Left lung (tissue), 10 donors: ENCODE results near the gene TMEM131. TPM values are rescaled to one million over a fixed set of nuclear protein-coding genes. Genes with fewer than 3 reads are reported as not detected.
"Not testable (repeated sequence)": the region's sequence is repeated elsewhere in the genome, so short reads cannot be mapped to it uniquely, and the experiment has no call there.

Experiments used
- ATAC-seq: fragments of 200-7000 bp; cut with Tn5 transposase; one replicate; pipeline ENCODE4 v1.9.1; 2020; ENCODE audit warnings: moderate library complexity
- DNase-seq, 4 donors: peaks; one replicate each; pipeline ENCODE4 v3.0.0-alpha.2; 2013 to 2020
- H3K27ac ChIP-seq, 2 donors: fragments of 200-600 bp; sonication (generic) in 1 of 2; one replicate each; pipeline versions ENCODE4 v1.5.0 to v1.8.0; 2020 to 2021
- H3K27me3 ChIP-seq, 2 donors: fragments of 200-600 bp; sonication (generic) in 1 of 2; one replicate each; pipeline versions ENCODE4 v1.5.0 to v1.8.0; 2020 to 2021
- H3K36me3 ChIP-seq, 2 donors: fragments of 200-600 bp; sonication (generic) in 1 of 2; one replicate each; pipeline versions ENCODE4 v1.5.0 to v1.8.0; 2020 to 2021
- H3K4me1 ChIP-seq, 2 donors: fragments of 200-600 bp; one replicate each; pipeline ENCODE4 v1.8.0; 2021
- H3K4me3 ChIP-seq, 2 donors: fragments of 200-600 bp; sonication (generic) in 1 of 2; one replicate each; pipeline versions ENCODE4 v1.5.0 to v1.8.0; 2020 to 2021; ENCODE audit warnings: mild to moderate bottlenecking in 1 of 2
- H3K9me3 ChIP-seq, 2 donors: fragments of 200-600 bp; sonication (generic) in 1 of 2; one replicate each; pipeline versions ENCODE4 v1.5.0 to v1.8.0; 2020 to 2021
- intact Hi-C, 2 donors: fragments of 100-400 bp; cut with DNase I; formaldehyde crosslinking; loops; one replicate each; pipeline versions ENCODE4 v1.11.2 to v1.14.2; 2022
- polyA plus RNA-seq, 6 donors: library from polyadenylated mRNA; unstranded; fragments of 120-200 nt; gene quantifications; one replicate each; pipeline ENCODE4 v1.2.1, GENCODE V29; 2013; ENCODE audit not compliant: insufficient read length in 6 of 6
- total RNA-seq, 2 donors: library from RNA; stranded (reverse); fragmentation: NEBNext Ultra II Directional; extraction: Animal tissue kit (Norgen Biotek cat#: 25700); gene quantifications; one replicate each; pipeline ENCODE4 v1.2.1, GENCODE V29; 2021
- TF ChIP-seq, protein P1 (sequence below), 2 donors: fragments of 200-600 bp; sonication (generic) in 1 of 2; IDR thresholded peaks; one replicate each; pipeline versions ENCODE4 v1.5.0 to v1.8.0; 2021; ENCODE audit warnings: antibody characterized with exemption in 2 of 2
- donor health status: DM: no; HTN: yes; CAD: no.
- donor health status: DM: no; HTN: no; CAD: no.

The TMEM131 gene
- total and polyA plus RNA-seq, 8 donors: 43.9 to 52.0 (median 47.8) TPM

DNA sequence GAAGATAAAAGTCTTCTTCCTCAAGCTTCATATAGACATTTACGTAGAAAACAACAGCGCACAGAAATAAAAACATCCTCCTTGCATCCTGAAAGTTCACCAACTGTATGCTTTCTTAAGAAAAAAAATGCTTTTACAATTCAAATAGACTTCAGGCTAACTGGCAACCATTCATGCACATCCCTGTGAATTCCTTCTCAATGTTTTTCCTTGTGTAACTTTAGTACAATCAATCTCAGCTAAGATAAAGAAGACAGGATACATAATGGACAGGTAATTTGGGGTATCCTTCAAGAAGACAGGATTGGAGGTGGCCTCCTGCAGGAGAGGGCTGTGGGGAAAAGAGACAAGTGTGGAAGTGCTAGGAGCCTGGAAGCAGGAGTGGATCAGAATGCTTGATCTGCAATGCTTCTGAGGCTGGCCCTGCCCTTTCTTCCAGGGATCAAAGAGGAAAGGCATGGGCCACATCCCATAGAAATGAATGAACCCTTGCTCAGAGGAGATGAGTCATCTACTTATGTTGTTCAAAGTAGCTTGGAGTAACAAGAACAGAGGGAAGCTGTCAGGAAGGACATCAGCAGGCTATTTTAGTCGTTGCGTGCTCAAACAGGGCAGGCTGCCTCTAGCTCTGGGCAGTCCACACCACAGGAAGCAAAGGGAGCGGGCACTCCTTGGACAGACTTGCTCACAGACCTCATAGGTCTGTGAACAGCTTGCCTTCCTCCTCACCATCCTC lies 126.6 kb downstream of the TMEM131 start:
- TF ChIP-seq, protein P1, sequence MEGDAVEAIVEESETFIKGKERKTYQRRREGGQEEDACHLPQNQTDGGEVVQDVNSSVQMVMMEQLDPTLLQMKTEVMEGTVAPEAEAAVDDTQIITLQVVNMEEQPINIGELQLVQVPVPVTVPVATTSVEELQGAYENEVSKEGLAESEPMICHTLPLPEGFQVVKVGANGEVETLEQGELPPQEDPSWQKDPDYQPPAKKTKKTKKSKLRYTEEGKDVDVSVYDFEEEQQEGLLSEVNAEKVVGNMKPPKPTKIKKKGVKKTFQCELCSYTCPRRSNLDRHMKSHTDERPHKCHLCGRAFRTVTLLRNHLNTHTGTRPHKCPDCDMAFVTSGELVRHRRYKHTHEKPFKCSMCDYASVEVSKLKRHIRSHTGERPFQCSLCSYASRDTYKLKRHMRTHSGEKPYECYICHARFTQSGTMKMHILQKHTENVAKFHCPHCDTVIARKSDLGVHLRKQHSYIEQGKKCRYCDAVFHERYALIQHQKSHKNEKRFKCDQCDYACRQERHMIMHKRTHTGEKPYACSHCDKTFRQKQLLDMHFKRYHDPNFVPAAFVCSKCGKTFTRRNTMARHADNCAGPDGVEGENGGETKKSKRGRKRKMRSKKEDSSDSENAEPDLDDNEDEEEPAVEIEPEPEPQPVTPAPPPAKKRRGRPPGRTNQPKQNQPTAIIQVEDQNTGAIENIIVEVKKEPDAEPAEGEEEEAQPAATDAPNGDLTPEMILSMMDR (IDR thresholded peaks at IDR 0.05): no peak
- no peaks in the 10 kb centered on the region for H3K36me3 ChIP-seq
- no peaks in the 10 kb centered on the region for H3K9me3 ChIP-seq
- no peaks in the 10 kb centered on the region for H3K27me3 ChIP-seq
- H3K27ac ChIP-seq: peak overlapping the region in 1 of 2 donors; percentile 76
- H3K4me3 ChIP-seq: no peak overlapping the region
- peaks cover 15 to 35% of the 10 kb centered on the region in 2 donors for H3K4me1 ChIP-seq
- intact Hi-C loops: no loop called here
- DNase-seq (peak in 1 of 4 donors; percentile 57), ATAC-seq (peak; percentile 90)

DNA sequence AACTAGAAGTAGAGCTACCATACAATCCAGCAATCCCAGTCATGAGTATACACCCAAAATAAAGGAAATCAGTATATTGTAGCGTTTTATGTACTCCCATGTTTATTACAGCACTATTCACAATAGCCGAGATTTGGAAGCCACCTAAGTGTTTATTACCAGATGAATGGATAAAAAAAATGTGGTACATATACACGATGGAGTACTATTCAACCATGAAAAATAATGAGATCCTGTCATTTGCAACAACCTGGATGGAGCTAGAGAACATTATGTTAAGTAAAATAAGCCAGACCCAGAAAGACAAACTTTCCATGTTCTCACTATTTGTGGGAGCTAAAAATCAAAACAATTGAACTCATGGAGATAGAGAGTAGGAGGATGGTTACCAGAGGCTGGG lies 131.9 kb downstream of the TMEM131 start:
- intact Hi-C loops: no loop called here
- Histone ChIP-seq H3K36me3 (peaks cover 0 to 8% of the 10 kb centered on the region in 2 donors), H3K4me3 (no peak overlapping the region), H3K9me3 (no peaks in the 10 kb centered on the region), H3K27me3 (no peaks in the 10 kb centered on the region), H3K4me1 (peaks cover 0 to 7% of the 10 kb centered on the region in 2 donors), H3K27ac (no peak overlapping the region)
- TF ChIP-seq, protein P1 (IDR thresholded peaks at IDR 0.05): no peak
- DNase-seq (no peak), ATAC-seq (no peak)

DNA sequence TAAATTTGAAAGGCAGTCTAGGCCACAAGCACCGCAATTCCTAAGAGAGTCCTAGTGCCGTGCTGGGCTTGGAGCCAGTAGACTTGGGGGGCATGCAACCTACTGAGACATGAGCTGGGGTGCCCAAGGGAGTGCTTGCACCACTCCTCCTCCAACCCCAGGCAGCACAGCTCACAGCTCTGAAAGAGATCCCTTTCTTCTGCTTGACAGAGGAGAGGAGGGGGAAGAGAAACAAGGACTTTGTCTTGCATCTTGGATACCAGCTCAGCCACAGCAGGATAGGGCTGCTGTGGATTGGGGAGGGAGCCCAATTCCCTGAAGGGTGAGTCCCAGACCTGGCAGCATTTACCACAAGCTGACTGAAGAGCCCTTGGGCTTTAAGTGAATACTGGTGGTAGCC lies 134.6 kb downstream of the TMEM131 start:
- DNase-seq (no peak), ATAC-seq (no peak)
- Histone ChIP-seq H3K27ac (no peak overlapping the region), H3K36me3 (peaks cover 0 to 15% of the 10 kb centered on the region in 2 donors), H3K4me3 (no peak overlapping the region), H3K27me3 (no peaks in the 10 kb centered on the region), H3K9me3 (no peaks in the 10 kb centered on the region), H3K4me1 (no peaks in the 10 kb centered on the region)
- TF ChIP-seq, protein P1 (IDR thresholded peaks at IDR 0.05): no peak
- intact Hi-C loops: no loop called here

DNA sequence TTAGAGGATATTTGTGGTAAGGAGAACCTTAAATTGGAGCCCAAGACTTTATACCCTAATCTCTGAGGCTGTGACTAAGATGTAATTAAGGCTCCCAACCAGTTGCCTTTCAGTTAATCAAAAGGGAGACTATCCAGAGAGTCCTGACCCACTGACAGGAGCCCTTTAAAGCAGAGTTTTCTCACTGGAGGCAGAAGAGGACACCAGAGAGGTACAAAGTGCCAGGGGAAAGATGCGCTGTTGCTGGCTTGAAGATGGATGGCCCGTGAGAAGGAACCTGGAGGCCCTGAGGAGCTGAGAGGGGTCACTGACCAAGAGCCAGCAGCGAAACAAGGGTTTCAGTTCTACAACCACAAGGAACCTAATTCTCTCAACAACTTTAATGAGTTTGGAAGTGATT lies 137.3 kb downstream of the TMEM131 start:
- no peak for ATAC-seq
- no peaks in the 10 kb centered on the region for H3K9me3 ChIP-seq
- H3K4me3 ChIP-seq: no peak overlapping the region
- H3K27ac ChIP-seq: no peak overlapping the region
- intact Hi-C loops: no loop called here
- no peaks in the 10 kb centered on the region for H3K4me1 ChIP-seq
- peaks cover 0 to 15% of the 10 kb centered on the region in 2 donors for H3K36me3 ChIP-seq
- TF ChIP-seq, protein P1 (IDR thresholded peaks at IDR 0.05): no peak
- no peak for DNase-seq
- H3K27me3 ChIP-seq: no peaks in the 10 kb centered on the region

DNA sequence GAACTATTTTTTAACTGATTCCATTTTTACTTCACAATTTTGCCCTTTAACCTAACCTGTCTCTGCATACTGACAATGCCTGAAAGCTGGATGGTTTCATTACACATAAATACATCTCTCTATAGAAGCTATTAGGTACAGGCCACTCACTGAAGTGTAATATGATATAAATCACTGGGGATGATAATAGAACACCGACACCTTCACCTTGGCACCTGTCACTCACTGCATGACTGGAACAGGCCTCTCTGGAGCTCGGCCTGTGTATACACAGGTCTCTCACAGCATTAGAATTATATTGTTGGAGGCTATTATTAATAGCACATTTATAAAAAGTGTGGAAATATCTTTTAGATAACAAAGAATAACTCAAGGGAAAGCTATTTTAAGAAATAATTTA lies 138.2 kb downstream of the TMEM131 start:
- intact Hi-C loops: no loop called here
- H3K9me3 ChIP-seq: no peaks in the 10 kb centered on the region
- no peaks in the 10 kb centered on the region for H3K27me3 ChIP-seq
- peaks cover 0 to 15% of the 10 kb centered on the region in 2 donors for H3K36me3 ChIP-seq
- TF ChIP-seq, protein P1 (IDR thresholded peaks at IDR 0.05): no peak
- no peaks in the 10 kb centered on the region for H3K4me1 ChIP-seq
- DNase-seq (no peak), ATAC-seq (no peak)
- no peak overlapping the region for H3K4me3 ChIP-seq
- no peak overlapping the region for H3K27ac ChIP-seq

DNA sequence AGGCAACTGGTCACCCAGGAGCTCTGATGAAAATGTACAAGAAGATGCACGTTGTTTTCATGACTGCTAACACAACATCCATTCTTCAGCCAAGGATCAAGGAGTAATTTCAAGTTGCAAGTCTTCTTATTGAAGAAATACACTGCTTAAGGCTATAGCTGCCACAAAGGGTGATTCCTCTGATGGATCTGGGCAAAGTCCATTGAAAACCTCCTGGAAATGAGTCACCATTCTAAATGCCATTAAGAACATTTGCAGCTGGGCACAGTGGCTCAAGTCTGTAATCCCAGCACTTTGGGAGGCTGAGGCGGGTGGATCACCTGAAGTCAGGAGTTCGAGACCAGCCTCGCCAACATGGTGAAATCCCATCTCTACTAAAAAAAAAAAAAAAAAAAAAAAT lies 142.7 kb downstream of the TMEM131 start:
- H3K36me3 ChIP-seq: not testable (repeated sequence)

More for the DNA sequence above, 142.7 kb downstream of the TMEM131 start:
- H3K9me3 ChIP-seq, H3K4me1 ChIP-seq, H3K27ac ChIP-seq, intact Hi-C loops, H3K27me3 ChIP-seq, DNase-seq, ATAC-seq, H3K4me3 ChIP-seq: not testable (repeated sequence)
